Activated gamma-delta T cell (primary cell): Measurements from ENCODE around the gene PPFIA4.
"Not testable (repeated sequence)": the region's sequence is repeated elsewhere in the genome, so short reads cannot be mapped to it uniquely, and the experiment has no call there.

ENCODE experiments used
- DNase-seq: peaks from one replicate; lab custom pipeline; 2025; lab: John Stamatoyannopoulos, UW
- total RNA-seq, 2 donors: gene quantifications; one replicate each; lab custom pipeline; 2026; lab: John Stamatoyannopoulos, UW

PPFIA4 gene
- 2.1 to 2.9 reads per million in 2 donors for total RNA-seq

DNA sequence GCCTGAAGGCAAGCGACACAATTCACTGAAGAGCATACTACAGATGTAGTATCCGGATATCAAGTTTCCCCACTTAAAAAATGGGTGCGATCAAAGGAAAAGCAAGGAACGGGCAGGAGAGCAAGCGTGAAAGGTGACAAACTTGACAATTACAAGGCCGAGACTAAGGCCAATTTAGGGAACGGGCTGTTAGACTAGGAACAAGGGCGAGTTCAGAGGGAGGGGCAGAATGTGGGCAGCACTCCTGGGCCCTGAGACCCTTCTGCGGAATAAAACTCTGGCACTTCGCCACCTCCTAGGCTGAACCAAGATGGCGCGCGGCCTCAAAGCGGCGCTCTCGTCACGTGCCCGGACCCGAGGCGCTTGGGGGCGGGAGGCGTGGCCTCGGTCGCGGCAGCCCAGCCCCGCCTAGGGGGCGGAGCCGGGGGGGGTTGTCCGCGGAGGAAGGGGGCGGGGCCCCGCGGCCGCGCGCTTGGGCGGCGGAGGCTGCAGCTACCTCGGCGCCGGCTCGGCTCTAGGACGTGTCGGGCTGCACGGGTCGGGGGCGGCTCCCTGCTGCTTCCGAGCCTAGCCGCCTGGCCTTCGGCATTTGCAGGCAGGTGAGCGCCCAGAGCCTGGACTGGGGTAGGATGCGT, at the start of gene PPFIA4:
Gene PPFIA4 (plus strand): TSS at position 461 of the 635 bp plus-strand sequence. CDS start 12,518 bp downstream, outside the sequence.
- peak; percentile 78 for DNase-seq

DNA sequence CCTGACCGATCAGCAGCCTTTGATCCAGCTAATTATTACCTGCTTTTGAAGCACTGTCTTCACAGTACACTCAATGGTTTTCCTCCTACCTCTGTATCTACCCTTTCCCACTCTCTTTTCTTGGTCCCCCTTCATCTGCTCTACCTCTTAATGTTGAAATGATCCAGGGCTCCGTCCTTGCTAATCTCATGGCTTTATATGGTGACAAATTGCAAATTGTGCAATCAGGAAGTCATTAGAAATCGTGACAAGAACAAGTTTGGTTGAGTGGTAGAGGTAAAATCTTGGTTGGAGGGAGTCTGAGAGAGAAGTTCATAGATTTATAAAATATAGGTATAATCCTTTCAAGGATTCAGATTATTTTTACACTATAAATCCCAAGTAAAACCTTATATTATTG, 49.7 kb upstream of the PPFIA4 start:
- no peak for DNase-seq

DNA sequence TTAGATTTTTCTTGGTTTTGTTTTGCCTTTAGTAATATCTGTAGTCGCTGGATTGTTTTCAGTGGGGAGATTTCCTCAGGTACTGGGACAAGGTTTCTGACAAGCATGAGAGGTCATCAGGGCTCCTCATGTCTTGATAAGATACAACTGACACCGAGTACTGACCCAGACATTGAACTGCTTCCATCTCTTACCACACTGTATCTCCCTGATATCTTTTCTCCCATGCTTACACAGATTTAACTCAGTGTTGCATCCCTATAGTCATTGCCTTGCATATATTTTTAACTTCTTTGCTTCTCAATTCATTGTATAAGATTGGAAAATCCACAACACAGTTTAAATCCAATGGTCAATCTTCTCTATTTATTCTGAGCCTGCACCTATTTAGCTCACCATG, 46.8 kb upstream of the PPFIA4 start:
- no peak for DNase-seq

DNA sequence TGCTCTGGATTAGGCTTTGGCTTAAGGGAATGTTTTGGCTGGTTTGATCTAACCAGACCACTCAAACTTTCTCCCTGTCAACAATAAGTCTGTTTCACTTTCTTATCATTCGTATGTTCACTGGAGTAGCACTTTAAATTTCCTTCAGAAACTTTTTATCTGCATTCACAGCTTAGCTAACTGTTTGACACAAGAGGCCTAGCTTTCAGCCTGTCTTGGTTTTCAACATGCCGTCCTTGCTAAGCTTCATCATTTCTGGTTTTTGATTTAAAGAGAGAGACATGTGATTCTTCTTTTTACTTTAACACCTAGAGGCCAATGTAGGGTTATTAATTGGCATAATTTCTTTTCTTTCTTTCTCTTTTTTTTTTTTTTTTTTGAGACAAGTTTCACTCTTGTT, 44.4 kb upstream of the PPFIA4 start:
- DNase-seq: no peak

DNA sequence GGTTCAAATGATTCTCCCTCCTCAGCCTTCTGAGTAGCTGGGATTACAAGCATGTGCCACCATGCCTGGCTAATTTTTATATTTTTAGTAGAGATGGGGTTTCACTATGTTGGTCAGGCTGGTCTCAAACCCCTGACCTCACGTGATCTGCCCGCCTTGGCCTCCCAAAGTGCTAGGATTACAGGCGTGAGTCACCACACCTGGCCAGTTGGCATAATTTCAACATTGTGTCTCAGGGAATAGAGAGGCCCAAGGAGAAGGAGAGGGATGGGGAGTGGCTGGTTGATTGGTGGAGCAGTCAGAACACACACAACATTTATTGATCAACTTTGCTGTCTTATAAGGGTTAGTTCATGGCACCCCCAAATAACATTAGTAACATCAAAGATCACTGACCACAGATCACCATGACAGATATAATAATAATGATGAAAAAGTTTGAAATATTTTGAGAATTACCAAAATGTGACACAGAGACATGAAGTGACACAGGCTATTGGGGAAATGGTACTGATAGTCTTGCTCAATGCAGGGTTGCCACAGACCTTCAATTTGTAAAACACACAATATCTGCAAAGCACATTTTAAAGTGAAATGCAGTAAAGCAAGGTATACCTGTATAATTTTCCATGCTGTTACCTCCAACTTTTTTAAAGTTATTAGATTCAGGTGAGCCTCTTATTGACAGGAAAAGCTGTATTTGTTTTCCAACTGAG, 43.4 kb upstream of the PPFIA4 start:
- no peak for DNase-seq

DNA sequence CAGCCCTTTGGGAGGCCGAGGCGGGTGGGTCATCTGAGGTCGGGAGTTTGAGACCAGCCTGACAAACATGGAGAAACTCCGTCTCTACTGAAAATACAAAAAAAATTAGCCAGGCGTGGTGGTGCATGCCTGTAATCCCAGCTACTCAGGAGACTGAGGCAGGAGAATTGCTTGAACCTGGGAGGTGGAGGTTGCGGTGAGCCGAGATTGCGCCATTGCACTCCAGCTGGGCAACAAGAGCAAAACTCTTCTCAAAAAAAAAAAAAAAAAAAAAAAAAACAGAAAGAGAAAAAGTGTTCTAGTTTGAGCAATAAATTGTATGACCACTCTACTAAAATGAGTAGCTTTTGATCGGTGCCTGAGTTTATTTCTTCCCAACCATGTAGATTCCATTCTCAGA, 40.2 kb upstream of the PPFIA4 start:
- not testable (repeated sequence) for DNase-seq

DNA sequence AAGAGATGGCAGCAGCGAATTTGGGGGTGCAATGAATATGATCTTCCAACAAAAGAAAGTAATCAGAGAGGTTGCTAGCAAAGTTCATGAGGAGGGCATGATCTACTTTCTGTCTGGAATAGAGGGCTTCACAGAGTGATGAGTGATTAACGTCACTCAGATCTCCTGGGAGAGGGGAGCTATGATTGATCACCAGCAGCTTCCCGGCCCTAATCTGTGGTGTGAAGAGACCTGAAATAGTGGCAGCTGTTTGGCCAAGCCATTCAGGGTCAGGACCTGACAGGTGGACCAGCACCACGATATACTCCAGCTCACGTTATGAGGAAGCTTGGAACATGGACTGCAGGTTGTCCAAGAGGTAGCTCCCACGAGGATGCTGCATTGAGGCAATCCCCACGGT, 39.0 kb upstream of the PPFIA4 start:
- no peak for DNase-seq

DNA sequence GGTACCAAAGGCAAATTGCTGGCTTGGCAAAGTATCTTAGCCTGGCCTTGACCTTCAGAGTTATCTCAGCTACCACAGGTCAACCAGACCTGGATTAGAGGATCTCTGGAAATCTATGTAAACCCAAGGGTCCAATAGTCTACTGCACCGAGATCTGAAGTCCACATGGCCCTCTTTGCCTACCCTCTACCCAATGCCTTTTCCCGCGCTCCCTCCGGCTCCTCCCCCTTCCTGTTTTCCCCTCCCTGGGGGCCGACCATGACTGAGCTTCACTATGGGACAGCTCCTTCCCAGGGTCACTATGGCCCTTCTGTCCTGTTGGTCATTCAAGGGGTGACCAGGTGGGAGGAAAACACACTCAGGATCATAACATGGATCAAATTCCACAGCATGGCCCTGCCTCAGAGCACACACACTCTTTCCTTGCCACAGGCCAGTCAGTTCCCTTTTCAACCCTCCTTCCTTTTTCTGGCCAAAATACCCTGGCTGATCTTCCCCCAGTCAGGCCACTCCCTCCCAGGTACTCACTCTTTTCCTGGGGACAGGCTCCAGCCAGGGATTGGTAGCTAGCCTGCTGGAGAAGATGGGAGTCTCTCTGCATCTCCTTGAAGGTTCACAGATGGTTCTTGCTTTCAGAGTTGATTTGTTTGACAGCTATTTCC, 38.2 kb upstream of the PPFIA4 start:
- no peak for DNase-seq

DNA sequence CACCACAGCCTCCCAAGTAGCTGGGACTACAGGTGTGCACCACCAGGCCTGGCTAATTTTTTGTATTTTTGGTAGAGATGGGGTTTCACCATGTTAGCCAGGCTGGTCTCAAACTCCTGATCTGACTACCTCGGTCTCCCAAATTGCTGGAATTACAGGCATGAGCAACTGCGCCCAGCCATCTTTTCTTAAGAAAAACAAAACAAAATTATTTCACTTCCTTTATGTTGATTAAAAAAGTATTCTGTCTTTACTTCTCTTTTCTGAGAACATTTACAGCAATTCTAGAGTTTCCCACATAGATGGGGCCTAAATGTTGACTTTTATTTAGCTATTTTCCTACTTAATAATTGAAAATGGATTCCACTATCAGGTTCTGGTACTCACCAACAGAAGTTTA, 36.4 kb upstream of the PPFIA4 start:
- no peak for DNase-seq

DNA sequence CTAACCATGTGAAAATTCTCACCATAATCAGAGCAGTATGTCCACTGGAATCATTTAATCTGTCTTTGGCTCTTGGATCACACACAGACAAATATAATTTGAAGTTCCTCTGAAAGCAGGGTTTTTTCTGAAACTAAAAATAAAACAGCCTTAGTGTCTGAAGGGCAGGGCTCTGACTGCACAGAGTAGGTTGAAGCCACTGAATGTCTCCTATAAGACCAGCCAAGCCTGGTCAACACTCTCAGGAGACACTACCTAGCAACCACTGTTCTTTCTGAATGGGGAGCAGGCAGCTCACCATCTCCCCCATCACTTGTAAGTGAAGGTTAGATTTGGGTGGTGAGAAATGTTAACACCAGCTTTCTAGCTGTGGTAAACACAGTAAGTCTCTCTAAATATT, 35.2 kb upstream of the PPFIA4 start:
- no peak for DNase-seq

DNA sequence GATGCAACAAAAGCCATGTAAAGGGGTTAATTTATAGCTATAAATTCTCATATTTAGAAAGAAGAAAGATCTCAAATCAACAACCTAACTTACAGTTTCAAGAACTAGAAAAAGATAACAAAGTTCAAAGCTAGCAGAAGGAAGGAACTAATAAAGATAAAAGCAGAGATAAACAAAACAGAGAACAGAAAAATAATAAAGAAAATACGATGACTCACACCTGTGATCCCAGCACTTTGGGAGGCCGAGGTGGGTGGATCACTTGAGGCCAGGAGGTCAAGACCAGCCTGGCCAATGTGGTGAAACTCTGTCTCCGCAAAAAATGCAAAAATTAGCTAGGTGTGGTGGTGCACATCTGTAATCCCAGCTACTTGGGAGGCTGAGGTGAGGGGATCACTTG, 31.5 kb upstream of the PPFIA4 start:
- DNase-seq: no peak

DNA sequence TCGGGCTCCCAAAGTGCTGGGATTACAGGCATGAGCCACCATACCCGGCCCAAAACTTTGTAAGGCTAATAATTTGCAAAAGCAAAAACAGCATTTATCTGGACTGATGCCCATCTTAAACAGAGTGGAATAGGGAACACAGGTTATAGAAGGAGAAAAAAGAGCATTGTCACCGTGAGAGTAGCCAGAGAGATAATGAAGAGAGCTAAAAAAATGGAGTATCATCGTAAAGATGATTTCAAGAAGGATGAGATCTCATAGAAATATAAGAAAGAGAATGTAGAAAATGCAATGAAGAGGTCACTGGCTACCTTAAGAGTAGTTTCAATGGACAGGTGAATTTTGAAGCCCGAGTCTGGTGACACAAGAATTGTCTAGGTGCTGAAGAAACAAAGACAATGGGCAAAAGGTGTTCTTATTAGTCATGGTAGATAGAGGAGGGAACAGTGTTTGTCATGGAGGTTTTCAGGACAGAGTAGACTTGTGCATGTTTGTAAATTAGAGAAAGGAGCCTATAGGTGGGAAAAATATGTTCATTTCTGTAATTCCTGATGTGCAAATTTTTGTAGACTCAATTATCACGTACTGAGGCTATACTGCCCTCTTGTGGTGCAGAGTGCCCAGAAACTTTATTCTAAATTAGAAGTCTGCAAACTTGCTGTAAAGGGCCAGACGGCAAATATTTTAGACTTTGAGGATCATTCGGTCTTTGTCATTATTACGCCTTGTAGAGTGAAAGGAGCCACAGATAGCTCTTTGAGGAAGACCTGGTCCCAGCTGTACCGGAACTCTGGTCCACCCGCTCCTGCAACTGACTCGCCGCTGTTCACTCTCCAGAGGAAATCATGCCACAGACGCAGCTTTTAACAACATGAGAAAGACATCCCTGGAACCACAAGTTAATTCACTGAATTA, 27.2 kb upstream of the PPFIA4 start:
- DNase-seq: no peak

DNA sequence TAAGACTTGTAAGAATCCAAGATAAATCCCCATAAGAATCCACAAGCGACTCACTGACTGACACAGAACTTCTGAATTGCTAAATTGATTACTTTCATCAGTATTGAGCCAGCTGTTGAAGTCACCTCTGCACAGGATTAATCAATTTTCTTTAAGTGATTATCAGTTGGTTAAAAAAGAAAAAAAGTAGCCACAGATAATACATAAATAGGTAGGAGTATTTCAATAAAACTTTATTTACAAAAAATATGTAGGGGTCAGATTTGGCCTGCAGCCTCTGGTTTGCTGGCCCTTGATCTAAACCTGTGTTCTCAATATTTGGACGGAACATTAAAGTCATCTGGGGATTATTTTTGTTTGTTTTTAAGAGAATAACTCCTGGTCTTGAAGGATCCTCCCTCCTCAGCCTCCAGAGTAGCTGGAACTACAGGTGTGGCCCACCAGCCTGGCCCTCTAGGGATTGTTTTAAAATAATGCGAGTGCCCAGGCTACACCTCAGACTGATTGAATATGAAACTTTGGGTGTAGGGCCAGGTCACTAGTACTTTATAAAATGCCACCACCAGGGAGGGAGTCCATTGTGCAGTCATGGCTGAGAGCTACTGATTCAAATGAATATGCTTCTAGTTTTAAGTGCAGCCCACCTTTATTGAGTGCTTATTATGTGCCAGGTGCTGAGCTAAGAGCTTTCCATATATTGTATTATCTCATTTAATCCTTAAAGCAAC, 25.9 kb upstream of the PPFIA4 start:
- DNase-seq: no peak

DNA sequence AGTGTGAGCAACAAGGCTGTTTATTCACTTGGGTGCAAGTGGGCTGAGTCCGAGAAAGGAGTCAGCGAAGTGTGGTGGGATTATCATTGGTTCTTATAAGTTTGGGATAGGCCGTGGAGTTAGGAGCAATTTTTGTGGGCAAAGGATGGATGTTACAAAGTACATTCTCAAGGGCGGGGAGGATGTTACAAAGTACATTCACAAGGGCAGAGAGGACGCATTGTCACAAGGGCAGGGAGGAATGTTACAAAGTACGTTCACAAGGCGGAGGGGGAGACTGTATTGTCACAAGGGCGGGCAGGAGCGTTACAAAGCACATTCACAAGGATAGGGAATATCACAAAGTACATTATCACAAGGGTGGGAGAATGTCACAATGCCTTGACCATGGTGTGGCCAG, 24.3 kb upstream of the PPFIA4 start:
- no peak for DNase-seq

DNA sequence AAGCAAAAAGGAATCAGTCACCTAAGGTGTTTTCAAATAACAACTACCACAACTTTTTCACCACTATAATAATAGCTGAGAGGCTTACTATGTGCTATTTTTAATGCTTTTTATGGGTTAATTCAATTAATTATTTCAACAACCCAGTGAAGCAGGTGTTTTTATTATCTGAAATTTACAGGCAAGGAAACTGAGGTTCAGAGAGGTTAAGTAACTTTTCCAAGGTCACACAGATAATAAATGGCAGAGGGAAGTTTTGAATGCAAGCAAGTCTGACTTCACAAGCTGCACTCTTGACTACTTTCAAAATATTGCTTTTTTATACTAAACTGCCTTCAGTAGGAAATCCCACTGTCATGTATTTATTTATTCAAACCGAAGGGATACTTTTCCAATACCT, 23.3 kb upstream of the PPFIA4 start:
- no peak for DNase-seq

DNA sequence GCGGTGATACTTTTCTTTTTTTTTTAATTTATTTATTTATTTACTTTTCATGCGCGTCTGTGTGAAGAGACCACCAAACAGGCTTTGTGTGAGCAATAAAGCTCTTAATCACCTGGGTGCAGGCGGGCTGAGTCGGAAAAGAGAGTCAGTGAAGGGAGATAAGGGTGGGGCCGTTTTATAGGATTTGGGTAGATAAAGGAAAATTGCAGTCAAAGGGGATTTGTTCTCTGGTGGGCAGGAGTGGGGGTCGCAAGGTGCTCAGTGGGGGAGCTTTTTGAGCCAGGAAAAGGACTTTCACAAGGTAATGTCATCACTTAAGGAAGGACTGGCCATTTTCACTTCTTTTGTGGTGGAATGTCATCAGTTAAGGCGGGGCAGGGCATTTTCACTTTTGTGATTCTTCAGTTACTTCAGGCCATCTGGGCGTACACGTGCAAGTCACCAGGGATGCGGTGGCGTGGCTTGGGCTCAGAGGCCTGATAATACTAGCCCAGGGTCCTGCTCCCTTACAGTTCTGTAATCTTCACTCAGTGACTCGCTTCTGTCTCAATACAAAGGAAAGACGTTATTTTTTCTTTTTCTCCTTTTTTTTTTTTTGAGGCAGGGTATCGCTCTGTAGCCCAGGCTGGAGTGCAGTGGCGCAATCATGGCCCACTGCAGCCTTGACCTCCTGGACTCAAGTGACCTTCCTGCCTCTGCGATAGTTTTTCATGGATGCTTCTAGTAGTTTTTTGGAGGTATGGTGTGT, 20.7 kb upstream of the PPFIA4 start:
- not testable (repeated sequence) for DNase-seq

DNA sequence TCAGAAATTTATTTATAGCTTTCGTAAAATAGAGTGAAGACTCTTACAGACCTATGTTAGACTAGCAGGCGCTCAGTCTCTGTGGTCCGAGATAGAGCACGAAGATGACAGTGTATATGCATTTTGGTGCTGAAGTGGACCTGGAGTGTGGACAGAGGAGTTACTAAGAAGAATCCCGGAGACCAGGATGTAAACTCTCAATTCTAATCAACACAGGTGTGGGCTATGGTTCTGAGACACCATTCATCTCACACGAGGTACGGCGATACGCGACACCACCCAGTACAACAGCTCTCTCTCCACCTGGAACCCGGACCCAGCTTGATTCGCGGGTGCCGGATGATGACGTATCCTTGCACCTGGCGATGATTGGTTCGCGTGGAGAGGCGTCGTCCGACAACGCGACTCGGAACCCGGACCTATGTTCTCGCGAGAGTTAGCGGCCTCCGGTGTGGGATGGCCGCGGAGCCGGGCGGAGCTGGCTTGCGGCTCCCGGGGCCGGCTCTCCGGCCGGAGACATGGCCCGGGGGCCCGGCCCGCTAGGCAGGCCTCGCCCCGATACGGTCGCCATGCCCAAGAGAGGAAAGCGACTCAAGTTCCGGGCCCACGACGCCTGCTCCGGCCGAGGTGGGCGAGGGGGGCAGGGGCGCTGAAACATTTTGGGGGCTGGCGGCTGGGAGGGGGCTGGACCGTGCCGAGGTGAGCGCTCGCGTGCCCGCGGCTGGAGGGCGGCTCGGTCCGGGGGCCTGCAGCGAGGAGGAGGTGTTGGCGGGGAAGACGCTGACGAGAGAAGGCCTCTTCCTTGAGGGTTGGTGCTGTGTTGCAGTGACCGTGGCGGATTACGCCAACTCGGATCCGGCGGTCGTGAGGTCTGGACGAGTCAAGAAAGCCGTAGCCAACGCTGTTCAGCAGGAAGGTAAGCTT, 19.1 kb upstream of the PPFIA4 start, which contains the start of gene TMEM183A:
Gene TMEM183A (plus strand): TSS at position 427 of the 924 bp plus-strand sequence. CDS start 92 bp downstream, at position 519.
- peak; percentile 67 for DNase-seq

DNA sequence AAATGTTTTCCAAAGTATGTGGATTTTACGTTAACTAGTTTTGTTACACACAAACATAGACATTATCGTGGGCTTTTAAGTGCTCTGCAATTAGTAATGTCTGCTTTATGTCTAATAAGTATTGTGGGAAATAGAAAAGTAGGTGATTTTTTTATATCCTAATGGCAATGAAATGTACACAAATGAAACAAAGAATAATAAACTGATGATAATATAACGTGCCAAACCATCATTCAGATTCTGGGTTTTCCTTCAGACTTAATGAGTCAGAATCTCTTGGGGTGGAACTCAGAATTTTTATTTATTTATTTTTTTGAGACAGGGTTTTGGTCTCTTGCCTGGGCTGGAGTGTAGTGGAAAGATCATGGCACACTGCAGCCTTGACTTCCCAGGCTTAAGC, 17.1 kb upstream of the PPFIA4 start:
- DNase-seq: no peak

DNA sequence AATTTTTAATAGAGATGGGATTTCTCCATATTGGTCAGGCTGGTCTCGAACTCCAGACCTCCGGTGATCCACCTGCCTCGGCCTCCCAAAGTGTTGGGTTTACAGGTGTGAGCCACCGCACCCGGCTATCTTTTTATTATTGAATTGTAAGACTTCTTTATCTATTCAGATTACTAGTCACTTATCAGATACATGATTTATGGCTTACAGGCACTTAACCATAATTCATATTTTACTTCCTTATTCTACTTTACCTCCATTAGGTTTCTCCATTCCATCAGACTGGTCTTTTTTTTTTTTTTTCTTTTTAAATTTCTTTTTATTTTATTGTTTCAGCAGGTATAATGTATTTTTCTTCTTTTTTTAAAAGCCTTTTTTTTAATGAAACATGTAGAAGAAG, 14.7 kb upstream of the PPFIA4 start:
- DNase-seq: no peak
